Measurements from ENCODE around the gene CNR1.

DNA sequence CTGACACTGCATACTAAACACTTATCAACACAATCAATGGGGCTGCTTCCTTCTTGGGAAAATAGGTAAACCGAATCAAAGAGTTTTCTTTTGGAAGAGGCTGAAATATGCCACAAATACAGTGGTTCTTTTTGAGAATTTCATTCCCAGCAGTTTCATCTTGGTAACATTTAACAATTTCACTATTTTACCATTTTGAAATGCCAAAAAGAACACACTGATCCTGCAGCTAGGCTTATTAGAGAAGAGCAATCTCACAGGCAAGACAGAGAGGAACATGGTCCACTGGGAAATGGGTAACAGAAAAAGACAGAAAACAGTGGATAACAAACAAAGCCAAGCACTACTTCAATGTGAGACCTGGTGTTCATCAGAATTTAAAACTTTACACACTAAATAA lies 2.5 kb downstream of the CNR1 start:
- TF ChIP-seq, protein P1, sequence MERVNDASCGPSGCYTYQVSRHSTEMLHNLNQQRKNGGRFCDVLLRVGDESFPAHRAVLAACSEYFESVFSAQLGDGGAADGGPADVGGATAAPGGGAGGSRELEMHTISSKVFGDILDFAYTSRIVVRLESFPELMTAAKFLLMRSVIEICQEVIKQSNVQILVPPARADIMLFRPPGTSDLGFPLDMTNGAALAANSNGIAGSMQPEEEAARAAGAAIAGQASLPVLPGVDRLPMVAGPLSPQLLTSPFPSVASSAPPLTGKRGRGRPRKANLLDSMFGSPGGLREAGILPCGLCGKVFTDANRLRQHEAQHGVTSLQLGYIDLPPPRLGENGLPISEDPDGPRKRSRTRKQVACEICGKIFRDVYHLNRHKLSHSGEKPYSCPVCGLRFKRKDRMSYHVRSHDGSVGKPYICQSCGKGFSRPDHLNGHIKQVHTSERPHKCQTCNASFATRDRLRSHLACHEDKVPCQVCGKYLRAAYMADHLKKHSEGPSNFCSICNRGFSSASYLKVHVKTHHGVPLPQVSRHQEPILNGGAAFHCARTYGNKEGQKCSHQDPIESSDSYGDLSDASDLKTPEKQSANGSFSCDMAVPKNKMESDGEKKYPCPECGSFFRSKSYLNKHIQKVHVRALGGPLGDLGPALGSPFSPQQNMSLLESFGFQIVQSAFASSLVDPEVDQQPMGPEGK (CRISPR knock-in tag; IDR thresholded peaks at IDR 0.05; ENCODE audit: borderline replicate concordance): no peak
- TF ChIP-seq RARB (CRISPR knock-in tag; IDR thresholded peaks at IDR 0.05) (no peak), ZNF70 (CRISPR knock-in tag; IDR thresholded peaks at IDR 0.05) (no peak)

All from SK-N-SH treated with all-trans-retinoic acid at 6 μM for 48 hours (cell line).